Suppressor macrophage (primary cell): ENCODE results near the gene CEP250.

Experiments used
- DNase-seq, 4 experiments: peaks; one replicate each; pipeline ENCODE4 v3.0.0-alpha.2; 2020 to 2022

The CEP250 gene

DNA sequence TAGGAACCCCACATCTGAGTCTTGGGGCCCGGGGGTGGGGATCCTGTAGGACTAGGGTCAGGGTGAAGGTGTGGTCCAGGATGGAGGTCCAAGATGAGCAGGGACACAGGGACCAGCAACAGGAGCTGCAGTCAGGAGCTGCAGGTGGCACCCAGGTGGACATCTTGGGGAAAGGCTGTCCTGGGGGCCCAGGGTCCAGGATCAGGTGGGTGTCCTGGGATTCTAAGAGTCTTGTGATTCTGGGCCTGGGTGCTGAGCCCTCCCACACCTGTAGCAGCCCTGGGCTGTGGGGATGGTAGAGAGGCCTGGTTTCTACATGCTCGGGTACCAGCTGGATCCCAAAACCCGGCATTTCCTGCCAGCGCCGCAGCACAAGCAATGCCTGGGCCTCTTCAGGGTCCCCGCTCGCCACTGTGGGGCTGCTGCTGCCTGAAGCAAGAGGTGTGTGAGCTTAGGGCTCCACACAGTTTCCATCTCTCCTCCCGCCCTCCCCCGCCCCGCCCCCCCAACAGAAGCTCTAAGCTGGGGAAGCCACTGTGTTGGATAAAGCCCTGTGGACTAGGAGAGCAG lies 107.2 kb downstream of the CEP250 start:
- DNase-seq, result no peak

- DNase-seq, result no peak
Measured at GRCh38 chr20:35563834-35564233, 108.4 kb downstream of the CEP250 start.

- no peak for DNase-seq
Measured at GRCh38 chr20:35564905-35565304, 109.5 kb downstream of the CEP250 start.

- peak in 1 of 4 experiments; percentile 16 for DNase-seq
Measured at GRCh38 chr20:35568645-35569044, 113.2 kb downstream of the CEP250 start.
